K562 (cell line): Measurements from ENCODE around the gene EMC9. TPM values are rescaled to one million over a fixed set of nuclear protein-coding genes. Genes with fewer than 3 reads are reported as not detected.

Experiments used
- ATAC-seq: fragments of 200-7000 bp; cut with Tn5 transposase; 3 replicates; pipeline ENCODE4 v1.9.1; 2020; ENCODE audit warnings: moderate library complexity
- BruUV-seq: library from RNA; stranded (reverse); fragments of 400-500 nt; replicated peaks from 2 replicates; lab custom pipeline; 2021; lab: Mats Ljungman, UMichigan
- CTCF ChIA-PET: fragments of 300-600 bp; formaldehyde crosslinking; extraction: SDS; loops from one replicate; lab custom pipeline; 2021; ENCODE audit warnings: low intra/inter-chr PET ratio; lab: Yijun Ruan, JAX
- POLR2A ChIA-PET: fragments of 300-600, 350-650 bp; sonication (Branson Sonifier 250); formaldehyde crosslinking; extraction: SDS; loops from one replicate; lab custom pipeline; 2021; ENCODE audit warnings: antibody characterized with exemption, inconsistent platforms; lab: Yijun Ruan, JAX
- DNase-seq, 4 experiments: peaks; one replicate each; pipeline versions ENCODE4 v3.0.0 to v3.0.0-alpha.2; 2011 to 2018; ENCODE audit warnings: low spot score in 3 of 4, mixed read lengths in 3 of 4; ENCODE audit errors: extremely low read depth in 1 of 4
- FAIRE-seq: peaks from 2 replicates; lab custom pipeline; 2011; peaks lifted over from hg19 to GRCh38; lab: Jason Lieb, UNC
- H2AFZ ChIP-seq: 2 replicates; pipeline ENCODE4 v1.6.0; 2011; ENCODE audit warnings: low read depth, low read length, control low read depth, inconsistent platforms
- H3K27ac ChIP-seq: fragments of 200-600 bp; 3 replicates; pipeline ENCODE4 v1.8.0; 2011; ENCODE audit warnings: low read depth, mild to moderate bottlenecking, control low read depth, inconsistent platforms, low read length, moderate library complexity, mixed read lengths; ENCODE audit errors: extremely low read depth
- H3K27me3 ChIP-seq, 2 experiments: fragments of 300-600 bp in 1 of 2; 2 replicates in 1 of 2; 3 replicates in 1 of 2; pipeline versions ENCODE4 v1.6.0 to v1.8.0; 2011; ENCODE audit warnings: inconsistent platforms in 2 of 2, low read length in 2 of 2, mild to moderate bottlenecking in 1 of 2, mixed read lengths in 1 of 2, moderate library complexity in 1 of 2; ENCODE audit not compliant: control insufficient read depth in 2 of 2, insufficient read depth in 2 of 2
- H3K36me3 ChIP-seq: fragments of 300-600 bp; 3 replicates; pipeline ENCODE4 v1.8.0; 2011; ENCODE audit warnings: mild to moderate bottlenecking, low read length, inconsistent platforms; ENCODE audit not compliant: control insufficient read depth, insufficient read depth
- H3K4me1 ChIP-seq, 2 experiments: fragments of 200-600 bp in 1 of 2; replicated peaks in 1 of 2; 2 replicates in 1 of 2; 3 replicates in 1 of 2; pipeline versions ENCODE4 v1.5.1 to v1.8.0; 2011; ENCODE audit warnings: inconsistent platforms in 2 of 2, low read length in 2 of 2, mild to moderate bottlenecking in 1 of 2, mixed read lengths in 1 of 2, moderate library complexity in 1 of 2; ENCODE audit not compliant: control insufficient read depth in 2 of 2, insufficient read depth in 2 of 2
- H3K4me2 ChIP-seq: 2 replicates; pipeline ENCODE4 v1.6.1; 2011; ENCODE audit warnings: low read length, control low read depth, inconsistent platforms, mixed read lengths; ENCODE audit not compliant: insufficient read depth
- H3K4me3 ChIP-seq: fragments of 200-600 bp; sonication (generic), shearing (Covaris generic); 2 replicates; pipeline ENCODE4 v1.5.1; 2016; ENCODE audit warnings: control low read depth, inconsistent platforms
- H3K79me2 ChIP-seq: fragments of 200-600 bp; 3 replicates; pipeline ENCODE4 v1.8.0; 2011; ENCODE audit warnings: low read length, inconsistent platforms; ENCODE audit not compliant: control insufficient read depth, insufficient read depth
- H3K9ac ChIP-seq, 2 experiments: 2 replicates each; pipeline versions ENCODE4 v1.6.0 to v1.6.1; 2011; ENCODE audit warnings: low read depth in 2 of 2, low read length in 2 of 2, control low read depth in 1 of 2, inconsistent platforms in 1 of 2, mild to moderate bottlenecking in 1 of 2, mixed read lengths in 1 of 2; ENCODE audit not compliant: insufficient read depth in 1 of 2
- H3K9me1 ChIP-seq: one replicate; pipeline ENCODE4 v1.6.0; 2011; ENCODE audit warnings: inconsistent platforms, mild to moderate bottlenecking, low read length, moderate library complexity; ENCODE audit not compliant: control insufficient read depth, insufficient read depth
- H3K9me3 ChIP-seq: replicated peaks from 2 replicates; pipeline ENCODE4 v1.5.1; 2011; ENCODE audit warnings: low read depth, low read length, inconsistent platforms; ENCODE audit not compliant: control insufficient read depth, insufficient read depth
- H4K20me1 ChIP-seq: replicated peaks from 2 replicates; pipeline ENCODE4 v1.6.1; 2011; ENCODE audit warnings: low read length, inconsistent platforms, mixed read lengths; ENCODE audit not compliant: control insufficient read depth, insufficient read depth
- MED1 ChIP-seq: sonication (generic); formaldehyde crosslinking; IDR thresholded peaks from 2 replicates; pipeline ENCODE4 v1.8.1; 2023; ENCODE audit warnings: missing genetic modification reagents, borderline replicate concordance
- PPARD ChIP-seq: fragments of 250-450 bp; sonication (Bioruptor Pico); IDR thresholded peaks from 2 replicates; pipeline ENCODE4 v1.8.0; 2022; ENCODE audit warnings: inconsistent platforms, mild to moderate bottlenecking, moderate library complexity
- RBFOX2 ChIP-seq: fragments of 200-400 bp; formaldehyde crosslinking; IDR thresholded peaks from 2 replicates; pipeline ENCODE4 v1.6.1; 2017; ENCODE audit warnings: low read depth, mild to moderate bottlenecking, low read length, moderate library complexity
- WGBS: fragments of 100-300 bp; shearing (Covaris generic); methylation state at CpG from one replicate; pipeline ENCODE4 v1.1.6; 2016; ENCODE audit warnings: low coverage, mixed read lengths; ENCODE audit not compliant: insufficient coverage; ENCODE audit errors: missing lambda C conversion rate; 5-methylcytosine and 5-hydroxymethylcytosine counted together
- in situ Hi-C: fragments of 300-500 bp; cut with MboI; formaldehyde crosslinking; loops from 4 replicates; pipeline ENCODE4 v1.15.0; 2018; ENCODE audit warnings: inconsistent platforms, mixed read lengths
- intact Hi-C: fragments of 100-400 bp; cut with micrococcal nuclease; formaldehyde crosslinking; loops from 2 replicates; pipeline ENCODE4 v1.14.2; 2022
- polyA plus RNA-seq, 8 experiments: library from polyadenylated mRNA; depleted of rRNA in 4 of 8; stranded (reverse) in 5 of 8; unstranded in 3 of 8; fragments of >200 nt; fragmentation: Nextera tagmentation in 2 of 8; fragmentation: Illumina TruSeq in 1 of 8; extraction: Ambion mirVana in 2 of 8; extraction: Trizol in 1 of 8; gene quantifications; 2 replicates each; pipeline versions ENCODE4 v1.2.1 to v1.2.3, GENCODE V29; 2011 to 2014; ENCODE audit warnings: inconsistent platforms in 1 of 8, missing spikeins in 1 of 8
- total RNA-seq, 7 experiments: library from RNA; depleted of rRNA in 6 of 7; stranded (reverse); fragments of >200 nt in 6 of 7; fragmentation: Illumina TruSeq in 2 of 7; extraction: Trizol in 2 of 7; gene quantifications; 2 replicates each; pipeline versions ENCODE4 v1.2.1 to v1.2.3, GENCODE V29; 2011 to 2021; ENCODE audit warnings: low replicate concordance in 1 of 7
- TF ChIP-seq, protein P1 (sequence below): fragments of 450-650 bp; conservative IDR thresholded peaks from 2 replicates; pipeline ENCODE4 v1.6.1; 2016; ENCODE audit warnings: missing genetic modification characterization, low read depth, mild to moderate bottlenecking, control low read depth, missing compliant biosample characterization
- TF ChIP-seq, protein P2 (sequence below): fragments of 450-650 bp; formaldehyde crosslinking; IDR thresholded peaks from 2 replicates; pipeline ENCODE4 v1.4.0; 2020; ENCODE audit warnings: mild to moderate bottlenecking, moderate library complexity
- TF ChIP-seq, protein P3 (sequence below): sonication (generic); formaldehyde crosslinking; IDR thresholded peaks from 2 replicates; pipeline ENCODE4 v1.8.1; 2023; ENCODE audit warnings: mild to moderate bottlenecking, missing genetic modification reagents

EMC9 gene
- total and polyA plus RNA-seq, 9 of the 15 experiments (the other 6 are each of a cell fraction or from before 2014, with no cell fraction given), result 3.1 to 13.2 (median 7.8) TPM

DNA sequence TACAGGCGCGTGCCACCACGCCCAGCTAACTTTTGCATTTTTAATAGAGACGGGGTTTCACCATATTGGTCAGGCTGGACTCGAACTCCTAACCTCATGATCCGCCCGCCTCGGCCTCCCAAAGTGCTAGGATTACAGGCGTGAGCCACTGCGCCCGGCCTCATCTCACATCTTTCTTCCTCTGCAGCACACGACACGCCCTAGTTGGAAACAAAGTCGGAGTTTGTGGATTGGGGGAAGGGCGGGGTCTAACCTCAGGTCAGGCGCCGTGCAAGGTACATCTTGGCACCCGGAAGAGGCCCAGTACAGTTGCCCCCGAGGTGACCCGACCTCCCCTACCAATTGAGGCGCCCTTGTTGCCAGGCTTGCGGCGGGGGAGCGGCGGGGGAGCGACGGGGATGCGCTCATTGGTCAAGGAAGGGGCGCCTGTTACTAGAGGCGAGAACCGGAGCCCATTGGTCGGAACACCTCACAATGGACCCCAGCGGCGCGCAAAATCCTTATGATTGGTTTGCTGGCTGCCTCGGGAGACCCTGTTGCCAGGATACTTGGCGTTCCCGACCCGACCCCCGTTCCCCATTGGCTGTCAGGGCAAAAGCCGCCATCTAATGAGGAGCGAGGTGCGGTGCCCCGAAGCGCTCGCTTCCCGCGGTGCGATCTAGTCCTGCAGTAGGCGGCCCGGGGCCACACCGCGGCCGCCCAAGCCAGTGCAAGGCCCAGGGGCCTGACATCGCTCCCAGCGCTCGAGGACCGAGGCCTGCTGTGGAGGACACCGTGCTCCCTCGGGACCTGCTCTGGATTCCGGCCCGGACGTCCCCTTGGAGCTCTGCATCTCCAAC is 30.2 kb upstream of the EMC9 start, which contains the start of gene REC8:
REC8 (plus strand) TSS at position 659 of the 839 bp plus-strand sequence. CDS start 473 bp downstream, outside the sequence.
- H3K9ac ChIP-seq, result no peak within 1 kb of the TSS
- TF ChIP-seq, protein P1, sequence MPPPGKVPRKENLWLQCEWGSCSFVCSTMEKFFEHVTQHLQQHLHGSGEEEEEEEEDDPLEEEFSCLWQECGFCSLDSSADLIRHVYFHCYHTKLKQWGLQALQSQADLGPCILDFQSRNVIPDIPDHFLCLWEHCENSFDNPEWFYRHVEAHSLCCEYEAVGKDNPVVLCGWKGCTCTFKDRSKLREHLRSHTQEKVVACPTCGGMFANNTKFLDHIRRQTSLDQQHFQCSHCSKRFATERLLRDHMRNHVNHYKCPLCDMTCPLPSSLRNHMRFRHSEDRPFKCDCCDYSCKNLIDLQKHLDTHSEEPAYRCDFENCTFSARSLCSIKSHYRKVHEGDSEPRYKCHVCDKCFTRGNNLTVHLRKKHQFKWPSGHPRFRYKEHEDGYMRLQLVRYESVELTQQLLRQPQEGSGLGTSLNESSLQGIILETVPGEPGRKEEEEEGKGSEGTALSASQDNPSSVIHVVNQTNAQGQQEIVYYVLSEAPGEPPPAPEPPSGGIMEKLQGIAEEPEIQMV (tag), result no peak
- TF ChIP-seq RBFOX2 (0 out of 2 replicates have a peak, but pooled peaks have one; percentile 38), PPARD (no peak), MED1 (CRISPR knock-in tag) (no peak)
- TF ChIP-seq, protein P2, sequence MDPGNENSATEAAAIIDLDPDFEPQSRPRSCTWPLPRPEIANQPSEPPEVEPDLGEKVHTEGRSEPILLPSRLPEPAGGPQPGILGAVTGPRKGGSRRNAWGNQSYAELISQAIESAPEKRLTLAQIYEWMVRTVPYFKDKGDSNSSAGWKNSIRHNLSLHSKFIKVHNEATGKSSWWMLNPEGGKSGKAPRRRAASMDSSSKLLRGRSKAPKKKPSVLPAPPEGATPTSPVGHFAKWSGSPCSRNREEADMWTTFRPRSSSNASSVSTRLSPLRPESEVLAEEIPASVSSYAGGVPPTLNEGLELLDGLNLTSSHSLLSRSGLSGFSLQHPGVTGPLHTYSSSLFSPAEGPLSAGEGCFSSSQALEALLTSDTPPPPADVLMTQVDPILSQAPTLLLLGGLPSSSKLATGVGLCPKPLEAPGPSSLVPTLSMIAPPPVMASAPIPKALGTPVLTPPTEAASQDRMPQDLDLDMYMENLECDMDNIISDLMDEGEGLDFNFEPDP (CRISPR knock-in tag), result no peak
- TF ChIP-seq, protein P3, sequence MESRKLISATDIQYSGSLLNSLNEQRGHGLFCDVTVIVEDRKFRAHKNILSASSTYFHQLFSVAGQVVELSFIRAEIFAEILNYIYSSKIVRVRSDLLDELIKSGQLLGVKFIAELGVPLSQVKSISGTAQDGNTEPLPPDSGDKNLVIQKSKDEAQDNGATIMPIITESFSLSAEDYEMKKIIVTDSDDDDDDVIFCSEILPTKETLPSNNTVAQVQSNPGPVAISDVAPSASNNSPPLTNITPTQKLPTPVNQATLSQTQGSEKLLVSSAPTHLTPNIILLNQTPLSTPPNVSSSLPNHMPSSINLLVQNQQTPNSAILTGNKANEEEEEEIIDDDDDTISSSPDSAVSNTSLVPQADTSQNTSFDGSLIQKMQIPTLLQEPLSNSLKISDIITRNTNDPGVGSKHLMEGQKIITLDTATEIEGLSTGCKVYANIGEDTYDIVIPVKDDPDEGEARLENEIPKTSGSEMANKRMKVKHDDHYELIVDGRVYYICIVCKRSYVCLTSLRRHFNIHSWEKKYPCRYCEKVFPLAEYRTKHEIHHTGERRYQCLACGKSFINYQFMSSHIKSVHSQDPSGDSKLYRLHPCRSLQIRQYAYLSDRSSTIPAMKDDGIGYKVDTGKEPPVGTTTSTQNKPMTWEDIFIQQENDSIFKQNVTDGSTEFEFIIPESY (CRISPR knock-in tag), result peak; percentile 50; the same call in 1 of the 2 replicates
- TF ChIP-seq, all 486 proteins: peak for 2
- Histone ChIP-seq H3K27me3 (no peaks in the 10 kb centered on the region), H2AFZ (no peak within 1 kb of the TSS), H4K20me1 (no peaks in the 10 kb centered on the region), H3K79me2 (no peaks in the 10 kb centered on the region), H3K4me3 (no peak within 1 kb of the TSS), H3K4me2 (no peak within 1 kb of the TSS), H3K27ac (no peak within 1 kb of the TSS), H3K4me1 (no peaks in the 10 kb centered on the region; a peak in 3 of 5 replicates), H3K9me1 (no peaks in the 10 kb centered on the region), H3K36me3 (peaks cover 2% of the 10 kb centered on the region; the same call in 1 of the 3 replicates), H3K9me3 (no peaks in the 10 kb centered on the region)
- ATAC-seq (no peak), FAIRE-seq (no peak), DNase-seq (no peak)
- WGBS, result 78% methylated on average over 20 of the region's 63 CpGs
- CTCF ChIA-PET, result no interaction called here
- BruUV-seq, result no TSS peak
- POLR2A ChIA-PET, result interaction anchor here (0.5 to 1.2 kb wide), 2 partner anchors 11 to 44 kb away, joined by 3 to 4 read pairs; partner anchors contain the start of genes IRF9 and MDP1
- intact Hi-C loops, result no loop called here
- in situ Hi-C loops, result no loop called here
